Hepatocyte (in vitro differentiated cells): ENCODE measurements around the gene PTPN14. TPM values are rescaled to one million over a fixed set of nuclear protein-coding genes. Genes with fewer than 3 reads are reported as not detected.
A peak's percentile ranks its signal among the peaks of the same experiment; 100 is the strongest.

Experiments
- DNase-seq: peaks from one replicate; pipeline ENCODE4 v3.0.0-alpha.2; 2016; ENCODE audit warnings: low spot score
- H2AFZ ChIP-seq: fragments of 200-600 bp; sonication (generic); 2 replicates; pipeline ENCODE4 v1.6.0; 2016; ENCODE audit warnings: antibody characterized with exemption, mild to moderate bottlenecking
- H3K27ac ChIP-seq: fragments of 200-600 bp; sonication (generic); 2 replicates; pipeline ENCODE4 v1.5.1; 2016; ENCODE audit warnings: mild to moderate bottlenecking
- H3K27me3 ChIP-seq: fragments of 200-600 bp; sonication (generic); 2 replicates; pipeline ENCODE4 v1.6.1; 2016
- H3K36me3 ChIP-seq: fragments of 200-600 bp; sonication (generic); replicated peaks from 2 replicates; pipeline ENCODE4 v1.5.1; 2016; ENCODE audit warnings: low read depth; ENCODE audit not compliant: insufficient read depth
- H3K4me1 ChIP-seq: fragments of 200-600 bp; sonication (generic); 2 replicates; pipeline ENCODE4 v1.5.1; 2016; ENCODE audit warnings: mild to moderate bottlenecking, moderate library complexity; ENCODE audit not compliant: insufficient read depth
- H3K4me2 ChIP-seq: fragments of 200-600 bp; sonication (generic); 2 replicates; pipeline ENCODE4 v1.6.0; 2016
- H3K4me3 ChIP-seq: fragments of 200-600 bp; sonication (generic); 2 replicates; pipeline ENCODE4 v1.5.1; 2016; ENCODE audit warnings: mild to moderate bottlenecking
- H3K79me2 ChIP-seq: fragments of 200-600 bp; sonication (generic); 2 replicates; pipeline ENCODE4 v1.6.0; 2017; ENCODE audit warnings: mild to moderate bottlenecking
- H3K9me2 ChIP-seq: fragments of 200-600 bp; sonication (generic); replicated peaks from 2 replicates; pipeline ENCODE4 v1.6.0; 2017; ENCODE audit warnings: mild to moderate bottlenecking; ENCODE audit not compliant: insufficient read depth
- H3K9me3 ChIP-seq: fragments of 200-600 bp; sonication (generic); 2 replicates; pipeline ENCODE4 v1.5.1; 2016; ENCODE audit warnings: low read depth, mild to moderate bottlenecking
- H4K20me1 ChIP-seq: fragments of 200-600 bp; sonication (generic); 2 replicates; pipeline ENCODE4 v1.6.0; 2016; ENCODE audit warnings: mild to moderate bottlenecking; ENCODE audit not compliant: insufficient read depth, poor library complexity, severe bottlenecking
- CTCF ChIP-seq: fragments of 200-600 bp; sonication (generic); IDR thresholded peaks from 2 replicates; pipeline ENCODE4 v1.5.1; 2016; ENCODE audit warnings: antibody characterized with exemption, mild to moderate bottlenecking; ENCODE audit not compliant: poor library complexity
- EZH2 ChIP-seq: fragments of 200-600 bp; sonication (generic); IDR thresholded peaks from 2 replicates; pipeline ENCODE4 v1.6.1; 2016; ENCODE audit warnings: antibody characterized with exemption, mild to moderate bottlenecking, borderline replicate concordance
- EZH2phosphoT487 ChIP-seq: fragments of 200-600 bp; sonication (generic); IDR thresholded peaks from one replicate; pipeline ENCODE4 v1.6.1; 2018; ENCODE audit warnings: antibody characterized with exemption, mild to moderate bottlenecking, low read depth, moderate library complexity; ENCODE audit not compliant: unreplicated experiment, severe bottlenecking
- WGBS: methylation state at CpG from one replicate; pipeline ENCODE4 v1.1.6; 2016; ENCODE audit warnings: low lambda C conversion rate; ENCODE audit errors: missing lambda C conversion rate; 5-methylcytosine and 5-hydroxymethylcytosine counted together
- polyA plus RNA-seq: library from polyadenylated mRNA; unstranded; fragments of >200 nt; fragmentation: Nextera tagmentation; extraction: Ambion mirVana; gene quantifications from 2 replicates; pipeline ENCODE4 v1.2.1, GENCODE V29; 2016
- total RNA-seq: library from RNA; depleted of rRNA; stranded (reverse); fragments of >200 nt; gene quantifications from 2 replicates; pipeline ENCODE4 v1.2.3, GENCODE V29; 2014

Gene PTPN14
- total and polyA plus RNA-seq, 2 experiments from 2014 or later, result 9.5 to 21.7 TPM

- Histone ChIP-seq H3K4me1 (no peaks in the 10 kb centered on the region), H3K27ac (no peak overlapping the region), H3K9me3 (no peaks in the 10 kb centered on the region), H2AFZ (no peak overlapping the region), H3K9me2 (no peaks in the 10 kb centered on the region), H3K79me2 (no peaks in the 10 kb centered on the region), H3K36me3 (no peaks in the 10 kb centered on the region), H3K27me3 (no peaks in the 10 kb centered on the region), H3K4me3 (no peak overlapping the region), H3K4me2 (no peak overlapping the region), H4K20me1 (no peaks in the 10 kb centered on the region)
- no peak for TF ChIP-seq EZH2phosphoT487
- no peak for TF ChIP-seq EZH2
- TF ChIP-seq CTCF, result no peak
- 98% methylated on average over 44 of the region's 45 CpGs for whole genome bisulfite sequencing
- DNase-seq, result no peak
Measured at GRCh38 chr1:214383381-214384372, 167.7 kb downstream of the PTPN14 start.

- Histone ChIP-seq H3K36me3 (peaks cover 5% of the 10 kb centered on the region), H3K9me2 (no peaks in the 10 kb centered on the region), H3K4me1 (peaks cover 10% of the 10 kb centered on the region), H3K79me2 (no peaks in the 10 kb centered on the region), H3K4me2 (no peak overlapping the region), H4K20me1 (no peaks in the 10 kb centered on the region), H3K27ac (no peak overlapping the region), H3K9me3 (no peaks in the 10 kb centered on the region), H3K27me3 (no peaks in the 10 kb centered on the region), H2AFZ (no peak overlapping the region), H3K4me3 (no peak overlapping the region)
- no peak for DNase-seq
- 64% methylated on average over 1 of the region's 1 CpG for WGBS
- TF ChIP-seq CTCF (no peak), EZH2 (no peak), EZH2phosphoT487 (no peak)
Measured at GRCh38 chr1:214380986-214381695, 170.3 kb downstream of the PTPN14 start.

- peak; percentile 10 for DNase-seq
- H3K4me3 ChIP-seq, result no peak overlapping the region
- no peaks in the 10 kb centered on the region for H3K9me3 ChIP-seq
- H3K4me2 ChIP-seq, result no peak overlapping the region
- peaks cover 5% of the 10 kb centered on the region for H3K36me3 ChIP-seq
- H3K4me1 ChIP-seq, result peaks cover 10% of the 10 kb centered on the region
- H3K79me2 ChIP-seq, result no peaks in the 10 kb centered on the region
- H3K27ac ChIP-seq, result no peak overlapping the region
- H4K20me1 ChIP-seq, result no peaks in the 10 kb centered on the region
- H3K9me2 ChIP-seq, result no peaks in the 10 kb centered on the region
- no peak for TF ChIP-seq CTCF
- no peak for TF ChIP-seq EZH2phosphoT487
- TF ChIP-seq EZH2, result no peak
- H3K27me3 ChIP-seq, result no peaks in the 10 kb centered on the region
- WGBS, result 62% methylated on average over 3 of the region's 3 CpGs
- no peak overlapping the region for H2AFZ ChIP-seq
Measured at GRCh38 chr1:214380396-214380795, 171.0 kb downstream of the PTPN14 start.
